A673 (cell line): ENCODE data around the gene TMEM131L. TPM values are rescaled to one million over a fixed set of nuclear protein-coding genes. Genes with fewer than 3 reads are reported as not detected.

Source experiments
- BruUV-seq: library from RNA; stranded (reverse); fragments of 400-500 nt; replicated peaks from 2 replicates; lab custom pipeline; 2021; lab: Mats Ljungman, UMichigan
- CTCF ChIA-PET: fragments of 300-600 bp; sonication (Branson Sonifier 250); formaldehyde crosslinking; loops from one replicate; lab custom pipeline; 2022; ENCODE audit warnings: antibody characterized with exemption; lab: Charles Lee
- POLR2A ChIA-PET: fragments of 300-600 bp; sonication (Branson Sonifier 250); formaldehyde crosslinking; loops from one replicate; lab custom pipeline; 2022; ENCODE audit warnings: antibody characterized with exemption; ENCODE audit not compliant: low non-redundant PET; lab: Charles Lee
- DNase-seq: peaks from one replicate; pipeline ENCODE4 v3.0.0-alpha.2; 2015; ENCODE audit warnings: low spot score
- H3K27ac ChIP-seq: fragments of 200-600 bp; sonication (generic); 2 replicates; pipeline ENCODE4 v1.5.1; 2016; ENCODE audit warnings: mixed run types, low read depth, mild to moderate bottlenecking, mixed read lengths, antibody characterized with exemption, low read length; ENCODE audit not compliant: poor library complexity, severe bottlenecking
- H3K27me3 ChIP-seq: fragments of 200-600 bp; sonication (generic); replicated peaks from 2 replicates; pipeline ENCODE4 v1.6.1; 2017; ENCODE audit warnings: mixed run types, low read depth, mild to moderate bottlenecking, mixed read lengths, antibody characterized with exemption, low read length; ENCODE audit not compliant: insufficient read depth, poor library complexity
- H3K36me3 ChIP-seq: fragments of 200-600 bp; sonication (generic); 2 replicates; pipeline ENCODE4 v1.6.1; 2016; ENCODE audit warnings: mixed run types, mild to moderate bottlenecking, mixed read lengths, antibody characterized with exemption, low read length; ENCODE audit not compliant: insufficient read depth, poor library complexity, severe bottlenecking
- H3K4me1 ChIP-seq: fragments of 200-600 bp; sonication (generic); 2 replicates; pipeline ENCODE4 v1.6.1; 2017; ENCODE audit warnings: mixed run types, mild to moderate bottlenecking, mixed read lengths, antibody characterized with exemption, low read length; ENCODE audit not compliant: insufficient read depth, poor library complexity, severe bottlenecking
- H3K4me3 ChIP-seq: fragments of 200-600 bp; sonication (generic); 2 replicates; pipeline ENCODE4 v1.5.1; 2016; ENCODE audit warnings: low read depth, mixed run types, mild to moderate bottlenecking, mixed read lengths, low read length; ENCODE audit not compliant: poor library complexity, severe bottlenecking
- H3K9me3 ChIP-seq: fragments of 200-600 bp; sonication (generic); 2 replicates; pipeline ENCODE4 v1.6.1; 2016; ENCODE audit warnings: mixed run types, low read depth, mild to moderate bottlenecking, mixed read lengths, antibody characterized with exemption, low read length; ENCODE audit not compliant: poor library complexity, severe bottlenecking
- EZH2 ChIP-seq: fragments of 200-600 bp; sonication (generic); IDR thresholded peaks from 2 replicates; pipeline ENCODE4 v1.6.1; 2017; ENCODE audit warnings: borderline replicate concordance, low read depth, mild to moderate bottlenecking, mixed read lengths, antibody characterized with exemption, low read length; ENCODE audit not compliant: poor library complexity, severe bottlenecking
- intact Hi-C: fragments of 100-400 bp; cut with micrococcal nuclease; formaldehyde crosslinking; loops from one replicate; pipeline ENCODE4 v1.10.0; 2022; ENCODE audit not compliant: unreplicated experiment
- total RNA-seq: library from RNA; stranded (reverse); gene quantifications from 2 replicates; pipeline ENCODE4 v1.2.3, GENCODE V29; 2021
- TF ChIP-seq, protein P1 (sequence below): fragments of 300-800, 200-600 bp; sonication (generic); conservative IDR thresholded peaks from 2 replicates; pipeline ENCODE4 v1.5.1; 2017; ENCODE audit warnings: low read depth, mild to moderate bottlenecking, antibody characterized with exemption, low read length, moderate library complexity, mixed read lengths

Gene TMEM131L
- total RNA-seq, 1 experiment from 2014 or later: 18.4 TPM

DNA sequence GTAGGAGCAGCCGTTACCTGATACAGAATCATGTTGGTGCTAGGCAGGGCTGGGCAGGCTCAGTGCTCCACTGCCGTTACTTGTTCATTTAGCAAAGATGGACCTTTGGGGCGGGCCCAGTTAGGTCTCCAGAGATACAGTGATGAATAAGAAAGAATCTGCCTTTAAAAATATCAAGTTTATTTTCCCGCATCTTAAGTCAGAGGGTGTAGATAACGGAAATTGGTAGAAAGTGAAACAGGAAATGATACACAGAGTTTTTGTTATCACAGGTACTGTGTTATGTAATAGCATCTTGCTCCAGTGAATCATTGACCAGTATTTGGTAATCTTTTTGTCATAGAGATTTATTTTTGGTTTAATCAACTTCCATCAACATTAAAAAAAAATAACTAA lies 5.5 kb downstream of the TMEM131L start:
- Histone ChIP-seq H3K27me3 (no peaks in the 10 kb centered on the region), H3K4me3 (no peak overlapping the region), H3K36me3 (no peaks in the 10 kb centered on the region), H3K4me1 (peaks cover 22% of the 10 kb centered on the region), H3K27ac (no peak overlapping the region), H3K9me3 (no peaks in the 10 kb centered on the region)
- intact Hi-C loops: no loop called here
- TF ChIP-seq, protein P1, sequence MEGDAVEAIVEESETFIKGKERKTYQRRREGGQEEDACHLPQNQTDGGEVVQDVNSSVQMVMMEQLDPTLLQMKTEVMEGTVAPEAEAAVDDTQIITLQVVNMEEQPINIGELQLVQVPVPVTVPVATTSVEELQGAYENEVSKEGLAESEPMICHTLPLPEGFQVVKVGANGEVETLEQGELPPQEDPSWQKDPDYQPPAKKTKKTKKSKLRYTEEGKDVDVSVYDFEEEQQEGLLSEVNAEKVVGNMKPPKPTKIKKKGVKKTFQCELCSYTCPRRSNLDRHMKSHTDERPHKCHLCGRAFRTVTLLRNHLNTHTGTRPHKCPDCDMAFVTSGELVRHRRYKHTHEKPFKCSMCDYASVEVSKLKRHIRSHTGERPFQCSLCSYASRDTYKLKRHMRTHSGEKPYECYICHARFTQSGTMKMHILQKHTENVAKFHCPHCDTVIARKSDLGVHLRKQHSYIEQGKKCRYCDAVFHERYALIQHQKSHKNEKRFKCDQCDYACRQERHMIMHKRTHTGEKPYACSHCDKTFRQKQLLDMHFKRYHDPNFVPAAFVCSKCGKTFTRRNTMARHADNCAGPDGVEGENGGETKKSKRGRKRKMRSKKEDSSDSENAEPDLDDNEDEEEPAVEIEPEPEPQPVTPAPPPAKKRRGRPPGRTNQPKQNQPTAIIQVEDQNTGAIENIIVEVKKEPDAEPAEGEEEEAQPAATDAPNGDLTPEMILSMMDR: no peak
- TF ChIP-seq EZH2: no peak
- no TSS peak for BruUV-seq
- CTCF ChIA-PET: no interaction called here
- no peak for DNase-seq
- POLR2A ChIA-PET: no interaction called here

DNA sequence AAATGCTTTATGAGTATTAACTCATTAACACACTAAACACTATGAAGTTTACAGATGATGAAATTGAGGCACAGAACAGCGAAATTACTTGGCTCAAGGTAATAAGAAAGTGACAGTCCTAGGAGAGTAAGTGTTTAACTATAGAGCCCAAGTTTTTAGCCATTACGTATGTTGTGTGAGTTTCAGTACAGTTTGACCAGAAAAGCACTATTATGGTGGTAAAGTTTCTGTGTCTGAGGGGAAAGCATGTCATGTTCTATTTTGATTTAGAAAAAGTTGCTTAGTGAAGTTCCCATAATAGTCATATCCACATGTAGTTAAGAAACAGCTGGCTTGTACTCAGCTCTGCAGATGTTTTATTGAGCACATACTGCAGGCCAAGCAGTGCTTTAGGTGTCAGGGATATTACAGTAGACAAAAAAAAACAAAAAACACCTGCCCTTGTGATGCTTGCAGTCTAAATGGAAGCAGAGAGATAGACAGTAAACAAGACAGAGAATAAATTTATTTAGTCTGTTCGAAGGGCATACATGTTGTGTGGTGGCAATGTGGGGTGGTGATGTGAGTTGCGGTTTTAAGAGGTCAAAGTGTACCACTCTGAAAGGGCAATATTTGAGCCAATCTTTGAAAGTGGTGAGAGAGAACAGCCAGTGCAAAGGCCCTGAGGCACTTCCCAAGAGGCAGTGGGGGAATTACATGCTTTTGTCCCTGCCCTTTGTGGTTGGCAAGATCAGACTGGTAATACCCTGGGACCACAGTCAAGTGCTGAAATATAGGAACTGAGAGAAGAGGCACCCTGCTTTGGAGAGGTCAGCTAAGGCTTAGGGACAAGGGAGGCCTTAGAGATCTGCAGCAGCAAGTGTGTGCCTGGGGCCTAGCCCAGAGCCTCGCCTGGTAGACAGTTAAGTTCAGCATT lies 6.2 kb downstream of the TMEM131L start:
- intact Hi-C loops: no loop called here
- no peaks in the 10 kb centered on the region for H3K9me3 ChIP-seq
- peaks cover 20% of the 10 kb centered on the region for H3K4me1 ChIP-seq
- no peak overlapping the region for H3K4me3 ChIP-seq
- ChIA-PET CTCF (no interaction called here), POLR2A (no interaction called here)
- BruUV-seq: no TSS peak
- TF ChIP-seq EZH2: no peak
- TF ChIP-seq, protein P1: no peak
- H3K27ac ChIP-seq: no peak overlapping the region
- DNase-seq: no peak
- H3K27me3 ChIP-seq: no peaks in the 10 kb centered on the region
- no peaks in the 10 kb centered on the region for H3K36me3 ChIP-seq

DNA sequence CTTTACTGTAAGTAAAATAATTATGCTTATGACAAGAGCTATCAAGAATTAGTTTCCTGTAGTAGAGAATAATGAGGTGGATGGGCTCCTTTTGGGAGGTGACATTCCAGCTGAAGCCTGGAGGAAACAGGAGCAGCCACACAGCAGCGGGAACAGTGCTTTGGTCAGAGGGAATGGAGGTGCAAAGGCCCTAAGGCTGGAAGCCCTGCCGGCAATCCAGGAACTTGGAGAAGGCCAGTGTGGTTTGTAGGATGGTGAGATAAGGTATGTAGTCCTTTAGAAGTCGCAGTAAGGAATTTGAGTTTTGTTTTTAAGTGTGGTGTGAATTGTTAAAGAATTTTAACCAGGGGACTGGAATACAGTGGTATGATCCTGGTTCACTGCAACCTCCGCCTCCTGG lies 8.1 kb downstream of the TMEM131L start:
- DNase-seq: no peak
- Histone ChIP-seq H3K27ac (no peak overlapping the region), H3K9me3 (no peaks in the 10 kb centered on the region), H3K4me1 (peaks cover 1% of the 10 kb centered on the region), H3K36me3 (no peaks in the 10 kb centered on the region), H3K4me3 (no peak overlapping the region), H3K27me3 (no peaks in the 10 kb centered on the region)
- intact Hi-C loops: no loop called here
- no peak for TF ChIP-seq EZH2
- TF ChIP-seq, protein P1: no peak
- ChIA-PET CTCF (no interaction called here), POLR2A (no interaction called here)
- BruUV-seq: no TSS peak
